HEK293 (cell line): ENCODE data around the gene TRIM8.

Experiments used
- CTCF ChIA-PET: fragments of 350-600 bp; formaldehyde crosslinking; extraction: SDS; loops from one replicate; lab custom pipeline; 2021; ENCODE audit warnings: antibody characterized with exemption; lab: Yijun Ruan, JAX
- POLR2A ChIA-PET: fragments of 300-600 bp; formaldehyde crosslinking; extraction: SDS; loops from one replicate; lab custom pipeline; 2020; ENCODE audit warnings: antibody characterized with exemption, inconsistent platforms; lab: Yijun Ruan, JAX
- H3K27ac ChIP-seq: fragments of 200-500 bp; sonication (Bioruptor generic); 2 replicates; pipeline ENCODE4 v1.5.1; 2014; ENCODE audit warnings: low read depth, low read length, control low read depth, inconsistent platforms; ENCODE audit errors: extremely low read depth
- H3K36me3 ChIP-seq, 2 experiments: fragments of 200-500 bp in 1 of 2; sonication (Bioruptor generic) in 1 of 2; 1 replicate in 1 of 2; 2 replicates in 1 of 2; pipeline ENCODE4 v1.5.1; 2014 to 2017; ENCODE audit warnings: inconsistent platforms in 2 of 2, low read length in 2 of 2; ENCODE audit not compliant: control insufficient read depth in 2 of 2, insufficient read depth in 1 of 2
- H3K4me1 ChIP-seq: fragments of 200-500 bp; sonication (Bioruptor generic); 2 replicates; pipeline ENCODE4 v1.5.1; 2014; ENCODE audit warnings: mild to moderate bottlenecking, low read length, inconsistent platforms; ENCODE audit not compliant: control insufficient read depth, insufficient read depth
- H3K4me3 ChIP-seq: 2 replicates; pipeline ENCODE4 v1.5.1; 2011; ENCODE audit warnings: low read depth, mild to moderate bottlenecking, control low read depth, low read length, moderate library complexity
- H3K9me3 ChIP-seq: fragments of 200-500 bp; sonication (Bioruptor generic); 2 replicates; pipeline ENCODE4 v1.5.1; 2014; ENCODE audit warnings: low read depth, low read length, inconsistent platforms; ENCODE audit not compliant: control insufficient read depth, insufficient read depth
- EGR2 ChIP-seq: fragments of 450-650 bp; formaldehyde crosslinking; IDR thresholded peaks from 2 replicates; pipeline ENCODE4 v1.5.1; 2016; ENCODE audit warnings: low read depth, missing biosample characterization, missing genetic modification characterization
- GLI4 ChIP-seq: fragments of 450-650 bp; formaldehyde crosslinking; IDR thresholded peaks from 2 replicates; pipeline ENCODE4 v1.5.1; 2016; ENCODE audit warnings: missing biosample characterization, missing genetic modification characterization
- GLIS2 ChIP-seq: fragments of 450-650 bp; formaldehyde crosslinking; IDR thresholded peaks from 2 replicates; pipeline ENCODE4 v1.5.1; 2016; ENCODE audit warnings: missing biosample characterization, missing genetic modification characterization
- HOXA7 ChIP-seq: sonication (generic); formaldehyde crosslinking; IDR thresholded peaks from 2 replicates; pipeline ENCODE4 v1.8.1; 2022; ENCODE audit warnings: missing genetic modification reagents, borderline replicate concordance
- HOXC10 ChIP-seq: sonication (generic); formaldehyde crosslinking; IDR thresholded peaks from 2 replicates; pipeline ENCODE4 v1.8.1; 2023; ENCODE audit warnings: mild to moderate bottlenecking, missing genetic modification reagents
- KLF10 ChIP-seq: fragments of 450-650 bp; IDR thresholded peaks from 2 replicates; pipeline ENCODE4 v1.5.1; 2018; ENCODE audit warnings: missing biosample characterization, mild to moderate bottlenecking, missing genetic modification characterization
- REPIN1 ChIP-seq: fragments of 450-650 bp; formaldehyde crosslinking; IDR thresholded peaks from 2 replicates; pipeline ENCODE4 v1.5.1; 2017; ENCODE audit warnings: missing biosample characterization, missing genetic modification characterization, low read depth
- SP2 ChIP-seq: fragments of 450-650 bp; formaldehyde crosslinking; IDR thresholded peaks from 2 replicates; pipeline ENCODE4 v1.5.1; 2016; ENCODE audit warnings: missing biosample characterization, missing genetic modification characterization
- TRIM28 ChIP-seq: IDR thresholded peaks from 2 replicates; pipeline ENCODE4 v1.6.1; 2011; ENCODE audit warnings: low read length, control low read depth, borderline replicate concordance
- ZBTB21 ChIP-seq: fragments of 450-650 bp; formaldehyde crosslinking; IDR thresholded peaks from 2 replicates; pipeline ENCODE4 v1.5.1; 2017; ENCODE audit warnings: missing biosample characterization, missing genetic modification characterization
- ZBTB8A ChIP-seq: fragments of 450-650 bp; formaldehyde crosslinking; IDR thresholded peaks from 2 replicates; pipeline ENCODE4 v1.5.1; 2016; ENCODE audit warnings: missing biosample characterization, missing genetic modification characterization
- ZNF16 ChIP-seq: fragments of 450-650 bp; formaldehyde crosslinking; IDR thresholded peaks from 2 replicates; pipeline ENCODE4 v1.5.1; 2016; ENCODE audit warnings: low read depth, missing biosample characterization, missing genetic modification characterization
- ZNF18 ChIP-seq: fragments of 450-650 bp; formaldehyde crosslinking; IDR thresholded peaks from 2 replicates; pipeline ENCODE4 v1.5.1; 2016; ENCODE audit warnings: missing biosample characterization, missing genetic modification characterization
- ZNF2 ChIP-seq: fragments of 450-650 bp; formaldehyde crosslinking; IDR thresholded peaks from 2 replicates; pipeline ENCODE4 v1.5.1; 2016; ENCODE audit warnings: missing biosample characterization, missing genetic modification characterization
- ZNF266 ChIP-seq: fragments of 450-650 bp; formaldehyde crosslinking; IDR thresholded peaks from 2 replicates; pipeline ENCODE4 v1.5.1; 2016; ENCODE audit warnings: missing biosample characterization, missing genetic modification characterization, low read depth
- ZNF311 ChIP-seq: fragments of 450-650 bp; formaldehyde crosslinking; IDR thresholded peaks from 2 replicates; pipeline ENCODE4 v1.5.1; 2017; ENCODE audit warnings: missing biosample characterization, missing genetic modification characterization, borderline replicate concordance
- ZNF335 ChIP-seq: fragments of 450-650 bp; formaldehyde crosslinking; conservative IDR thresholded peaks from 2 replicates; pipeline ENCODE4 v1.5.1; 2016; ENCODE audit warnings: missing biosample characterization, missing genetic modification characterization
- ZNF449 ChIP-seq: fragments of 450-650 bp; formaldehyde crosslinking; IDR thresholded peaks from 2 replicates; pipeline ENCODE4 v1.5.1; 2017; ENCODE audit warnings: missing biosample characterization, mild to moderate bottlenecking, missing genetic modification characterization, moderate library complexity
- ZNF514 ChIP-seq: fragments of 450-650 bp; formaldehyde crosslinking; IDR thresholded peaks from 2 replicates; pipeline ENCODE4 v1.5.1; 2016; ENCODE audit warnings: missing biosample characterization, missing genetic modification characterization
- ZNF596 ChIP-seq: fragments of 450-650 bp; IDR thresholded peaks from 2 replicates; pipeline ENCODE4 v1.5.0; 2018; ENCODE audit warnings: missing biosample characterization, mild to moderate bottlenecking, missing genetic modification characterization, moderate library complexity
- ZNF610 ChIP-seq: fragments of 450-650 bp; formaldehyde crosslinking; IDR thresholded peaks from 2 replicates; pipeline ENCODE4 v1.5.1; 2016; ENCODE audit warnings: missing biosample characterization, missing genetic modification characterization, borderline replicate concordance
- ZNF626 ChIP-seq: fragments of 450-650 bp; sonication (Bioruptor Pico); formaldehyde crosslinking; IDR thresholded peaks from 2 replicates; pipeline ENCODE4 v1.5.1; 2018; ENCODE audit warnings: missing biosample characterization, missing genetic modification characterization, inconsistent platforms
- ZNF664 ChIP-seq: fragments of 450-650 bp; formaldehyde crosslinking; IDR thresholded peaks from 2 replicates; pipeline ENCODE4 v1.5.1; 2016; ENCODE audit warnings: missing biosample characterization, missing genetic modification characterization
- TF ChIP-seq, protein P1 (sequence below): fragments of 450-650 bp; formaldehyde crosslinking; IDR thresholded peaks from 2 replicates; pipeline ENCODE4 v1.5.1; 2016; ENCODE audit warnings: missing biosample characterization, missing genetic modification characterization, borderline replicate concordance
- TF ChIP-seq, protein P2 (sequence below): fragments of 450-650 bp; formaldehyde crosslinking; IDR thresholded peaks from 2 replicates; pipeline ENCODE4 v1.5.1; 2017; ENCODE audit warnings: missing biosample characterization, missing genetic modification characterization
- TF ChIP-seq, protein P3 (sequence below): fragments of 450-650 bp; formaldehyde crosslinking; IDR thresholded peaks from 2 replicates; pipeline ENCODE4 v1.5.1; 2017; ENCODE audit warnings: missing biosample characterization, missing genetic modification characterization

The TRIM8 gene

DNA sequence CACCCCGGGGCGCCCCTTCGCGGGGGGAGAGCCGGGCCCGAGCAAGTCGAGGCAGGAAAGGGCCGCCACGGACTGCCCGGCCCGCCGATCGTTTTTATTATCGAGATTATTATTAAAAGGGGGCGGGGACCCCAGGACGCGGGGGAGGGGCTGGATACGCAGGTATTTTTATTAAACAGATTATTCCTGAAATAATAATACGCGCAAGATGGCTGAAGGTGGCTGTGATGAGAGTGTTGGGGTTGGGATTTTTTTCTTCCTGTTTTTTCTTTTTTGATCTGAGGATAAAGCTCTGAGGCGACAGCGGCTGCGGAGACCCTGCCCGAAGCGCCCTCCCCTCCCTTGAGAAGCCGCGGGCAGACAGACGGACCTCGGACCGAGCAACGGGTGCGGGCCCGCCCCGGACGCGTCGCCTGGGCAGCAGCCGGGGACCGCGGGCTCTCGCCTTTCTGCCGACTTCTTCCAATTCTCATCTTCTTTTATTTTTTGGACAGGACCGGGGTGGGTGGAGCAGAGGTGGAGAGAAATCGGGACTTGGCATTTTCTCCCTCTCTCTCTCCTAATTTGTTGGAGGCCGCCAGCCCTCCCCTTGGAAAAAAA lies 1.4 kb upstream of the TRIM8 start (continued):
- TF ChIP-seq ZNF626 (tag by site-specific recombination) (no peak), HOXC10 (CRISPR knock-in tag) (no peak), ZNF311 (no peak), ZNF596 (tag by site-specific recombination) (no peak; the same call in 1 of the 2 replicates), ZBTB21 (tag by site-specific recombination) (no peak), ZNF335 (tag by site-specific recombination) (peak; percentile 88; the same call in 1 of the 2 replicates), ZNF18 (tag by site-specific recombination) (no peak), ZNF514 (tag by site-specific recombination) (no peak)
- TF ChIP-seq, protein P1, sequence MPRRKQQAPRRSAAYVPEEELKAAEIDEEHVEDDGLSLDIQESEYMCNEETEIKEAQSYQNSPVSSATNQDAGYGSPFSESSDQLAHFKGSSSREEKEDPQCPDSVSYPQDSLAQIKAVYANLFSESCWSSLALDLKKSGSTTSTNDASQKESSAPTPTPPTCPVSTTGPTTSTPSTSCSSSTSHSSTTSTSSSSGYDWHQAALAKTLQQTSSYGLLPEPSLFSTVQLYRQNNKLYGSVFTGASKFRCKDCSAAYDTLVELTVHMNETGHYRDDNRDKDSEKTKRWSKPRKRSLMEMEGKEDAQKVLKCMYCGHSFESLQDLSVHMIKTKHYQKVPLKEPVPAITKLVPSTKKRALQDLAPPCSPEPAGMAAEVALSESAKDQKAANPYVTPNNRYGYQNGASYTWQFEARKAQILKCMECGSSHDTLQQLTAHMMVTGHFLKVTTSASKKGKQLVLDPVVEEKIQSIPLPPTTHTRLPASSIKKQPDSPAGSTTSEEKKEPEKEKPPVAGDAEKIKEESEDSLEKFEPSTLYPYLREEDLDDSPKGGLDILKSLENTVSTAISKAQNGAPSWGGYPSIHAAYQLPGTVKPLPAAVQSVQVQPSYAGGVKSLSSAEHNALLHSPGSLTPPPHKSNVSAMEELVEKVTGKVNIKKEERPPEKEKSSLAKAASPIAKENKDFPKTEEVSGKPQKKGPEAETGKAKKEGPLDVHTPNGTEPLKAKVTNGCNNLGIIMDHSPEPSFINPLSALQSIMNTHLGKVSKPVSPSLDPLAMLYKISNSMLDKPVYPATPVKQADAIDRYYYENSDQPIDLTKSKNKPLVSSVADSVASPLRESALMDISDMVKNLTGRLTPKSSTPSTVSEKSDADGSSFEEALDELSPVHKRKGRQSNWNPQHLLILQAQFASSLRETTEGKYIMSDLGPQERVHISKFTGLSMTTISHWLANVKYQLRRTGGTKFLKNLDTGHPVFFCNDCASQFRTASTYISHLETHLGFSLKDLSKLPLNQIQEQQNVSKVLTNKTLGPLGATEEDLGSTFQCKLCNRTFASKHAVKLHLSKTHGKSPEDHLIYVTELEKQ (tag by site-specific recombination): no peak
- TF ChIP-seq, all 188 proteins: peak for 19

GRCh38 chr10:102643336-102644065 lies 778 bp upstream of the TRIM8 start:
- H3K4me1 ChIP-seq: peaks cover 12% of the 10 kb centered on the region
- POLR2A ChIA-PET: interaction anchor here (1.0 to 3.5 kb wide), 4 partner anchors 15 to 71 kb away, joined by 3 to 24 read pairs (median 12); partner anchors contain the start of genes ARL3 and SFXN2
- peak overlapping the region; percentile 69 for H3K4me3 ChIP-seq
- H3K36me3 ChIP-seq: peaks cover 0 to 14% of the 10 kb centered on the region in 2 experiments; a peak in 1 of 3 replicates
- no peaks in the 10 kb centered on the region for H3K9me3 ChIP-seq
- H3K27ac ChIP-seq: peak overlapping the region; percentile 86
- CTCF ChIA-PET: interaction anchor here (0.6 to 1.8 kb wide), 4 partner anchors 23 to 471 kb away, joined by 3 to 6 read pairs (median 4); no protein-coding TSS in a partner anchor
- no peak for TF ChIP-seq ZNF664 (tag by site-specific recombination)
- TF ChIP-seq, protein P2, sequence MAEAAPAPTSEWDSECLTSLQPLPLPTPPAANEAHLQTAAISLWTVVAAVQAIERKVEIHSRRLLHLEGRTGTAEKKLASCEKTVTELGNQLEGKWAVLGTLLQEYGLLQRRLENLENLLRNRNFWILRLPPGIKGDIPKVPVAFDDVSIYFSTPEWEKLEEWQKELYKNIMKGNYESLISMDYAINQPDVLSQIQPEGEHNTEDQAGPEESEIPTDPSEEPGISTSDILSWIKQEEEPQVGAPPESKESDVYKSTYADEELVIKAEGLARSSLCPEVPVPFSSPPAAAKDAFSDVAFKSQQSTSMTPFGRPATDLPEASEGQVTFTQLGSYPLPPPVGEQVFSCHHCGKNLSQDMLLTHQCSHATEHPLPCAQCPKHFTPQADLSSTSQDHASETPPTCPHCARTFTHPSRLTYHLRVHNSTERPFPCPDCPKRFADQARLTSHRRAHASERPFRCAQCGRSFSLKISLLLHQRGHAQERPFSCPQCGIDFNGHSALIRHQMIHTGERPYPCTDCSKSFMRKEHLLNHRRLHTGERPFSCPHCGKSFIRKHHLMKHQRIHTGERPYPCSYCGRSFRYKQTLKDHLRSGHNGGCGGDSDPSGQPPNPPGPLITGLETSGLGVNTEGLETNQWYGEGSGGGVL: peak; percentile 25; the same call in 1 of the 2 replicates
- TF ChIP-seq ZNF449: 0 out of 2 replicates have a peak, but pooled peaks have one; percentile 73
- no peak for TF ChIP-seq REPIN1 (tag by site-specific recombination)
- no peak for TF ChIP-seq HOXA7 (CRISPR knock-in tag)
- TF ChIP-seq ZNF2 (tag by site-specific recombination): no peak
- no peak for TF ChIP-seq EGR2
- TF ChIP-seq KLF10 (tag by site-specific recombination): peak; percentile 70; the same call in 1 of the 2 replicates
- no peak for TF ChIP-seq ZNF610
- TF ChIP-seq ZBTB8A: peak; percentile 51; the same call in 1 of the 2 replicates
- no peak for TF ChIP-seq TRIM28
- no peak for TF ChIP-seq ZNF16
- TF ChIP-seq ZNF266: no peak
- peak; percentile 42; the same call in 1 of the 2 replicates for TF ChIP-seq GLIS2 (tag by site-specific recombination)
- TF ChIP-seq, protein P3, sequence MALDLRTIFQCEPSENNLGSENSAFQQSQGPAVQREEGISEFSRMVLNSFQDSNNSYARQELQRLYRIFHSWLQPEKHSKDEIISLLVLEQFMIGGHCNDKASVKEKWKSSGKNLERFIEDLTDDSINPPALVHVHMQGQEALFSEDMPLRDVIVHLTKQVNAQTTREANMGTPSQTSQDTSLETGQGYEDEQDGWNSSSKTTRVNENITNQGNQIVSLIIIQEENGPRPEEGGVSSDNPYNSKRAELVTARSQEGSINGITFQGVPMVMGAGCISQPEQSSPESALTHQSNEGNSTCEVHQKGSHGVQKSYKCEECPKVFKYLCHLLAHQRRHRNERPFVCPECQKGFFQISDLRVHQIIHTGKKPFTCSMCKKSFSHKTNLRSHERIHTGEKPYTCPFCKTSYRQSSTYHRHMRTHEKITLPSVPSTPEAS (tag by site-specific recombination): no peak
- no peak for TF ChIP-seq GLI4 (tag by site-specific recombination)
- peak; percentile 40 for TF ChIP-seq SP2 (tag by site-specific recombination)
